Measurements from ENCODE around the gene SUPT6H. TPM values are rescaled to one million over a fixed set of nuclear protein-coding genes. Genes with fewer than 3 reads are reported as not detected.

Gene SUPT6H
- total and polyA plus RNA-seq, 9 of the 15 experiments (the other 6 are each of a cell fraction or from before 2014, with no cell fraction given): 1.7 to 77.7 (median 49.2) TPM

GRCh38 chr17:28738680-28739384 lies 76.8 kb downstream of the SUPT6H start:
- in situ Hi-C loops (cut with MboI): no loop called here
- intact Hi-C loops (cut with micrococcal nuclease): no loop called here
- no peak for TF ChIP-seq USF1 (CRISPR knock-in tag; IDR thresholded peaks at IDR 0.05)
- no peak for TF ChIP-seq HMGXB4 (CRISPR knock-in tag; IDR thresholded peaks at IDR 0.05)
- TF ChIP-seq ZNF583 (CRISPR knock-in tag; IDR thresholded peaks at IDR 0.05): no peak
- TF ChIP-seq ZNF561 (CRISPR knock-in tag; conservative IDR thresholded peaks at IDR 0.05): no peak
- TF ChIP-seq THRA (IDR thresholded peaks at IDR 0.05): no peak
- no peak for TF ChIP-seq FOXA1 (IDR thresholded peaks at IDR 0.05; ENCODE audit: borderline replicate concordance)
- TF ChIP-seq ELF1 (tag; IDR thresholded peaks at IDR 0.05): no peak
- TF ChIP-seq ZNF253 (CRISPR knock-in tag; conservative IDR thresholded peaks at IDR 0.05): no peak
- no peak for TF ChIP-seq MEIS2 (IDR thresholded peaks at IDR 0.05; ENCODE audit: partially characterized antibody)
- TF ChIP-seq TGIF2 (CRISPR knock-in tag; IDR thresholded peaks at IDR 0.05): no peak
- TF ChIP-seq XRCC5 (IDR thresholded peaks at IDR 0.05; ENCODE audit: low read depth, low read length): no peak
- no peak for TF ChIP-seq PKNOX1 (IDR thresholded peaks at IDR 0.05)
- TF ChIP-seq ZNF3 (CRISPR knock-in tag; IDR thresholded peaks at IDR 0.05): no peak
- no peak for TF ChIP-seq SLC30A9 (CRISPR knock-in tag; IDR thresholded peaks at IDR 0.05)
- CTCF ChIA-PET (ENCODE audit: low intra/inter-chr PET ratio): no interaction called here
- no peaks in the 10 kb centered on the region for H3K9me1 ChIP-seq (ENCODE audit: control insufficient read depth, insufficient read depth, low read length)
- H3K9me3 ChIP-seq (replicated peaks; ENCODE audit: control insufficient read depth, insufficient read depth, low read depth, low read length): no peaks in the 10 kb centered on the region
- H3K36me3 ChIP-seq (ENCODE audit: control insufficient read depth, insufficient read depth, low read length): peaks cover 6% of the 10 kb centered on the region; the same call in 2 of the 3 replicates
- peaks cover 6% of the 10 kb centered on the region; the same call in 2 of the 3 replicates for H3K79me2 ChIP-seq (ENCODE audit: control insufficient read depth, insufficient read depth, low read length)
- H2AFZ ChIP-seq (ENCODE audit: low read depth, low read length): no peak overlapping the region
- no peaks in the 10 kb centered on the region for H4K20me1 ChIP-seq (replicated peaks; ENCODE audit: control insufficient read depth, insufficient read depth, low read length)
- H3K4me2 ChIP-seq (ENCODE audit: insufficient read depth, low read length): no peak overlapping the region
- H3K27me3 ChIP-seq (ENCODE audit: control insufficient read depth in 2 of 2, insufficient read depth in 2 of 2, low read length in 2 of 2): no peaks in the 10 kb centered on the region
- WGBS (ENCODE audit: insufficient coverage, low coverage, missing lambda C conversion rate): 83% methylated on average over 10 of the region's 10 CpGs
- DNase-seq (ENCODE audit: extremely low read depth in 1 of 4, low spot score in 3 of 4) (no peak), ATAC-seq (no peak), FAIRE-seq (no peak)
- BruUV-seq (replicated peaks): no TSS peak
- H3K9ac ChIP-seq (ENCODE audit: insufficient read depth in 1 of 2, low read depth in 2 of 2, low read length in 2 of 2): peak overlapping the region in 1 of 2 experiments; percentile 82; a peak in 2 of 4 replicates
- no peak overlapping the region for H3K27ac ChIP-seq (ENCODE audit: extremely low read depth, low read depth, low read length)
- peaks cover 47 to 77% of the 10 kb centered on the region in 2 experiments for H3K4me1 ChIP-seq (replicated peaks in 1 of 2; ENCODE audit: control insufficient read depth in 2 of 2, insufficient read depth in 2 of 2, low read length in 2 of 2)
- H3K4me3 ChIP-seq: no peak overlapping the region
- POLR2A ChIA-PET: interaction anchor here (0.6 to 17.4 kb wide), 2 partner anchors 14 to 95 kb away, joined by 4 to 367 read pairs; partner anchors contain the start of genes NEK8, RPL23A and TLCD1

Measured in K562 (cell line).